IMR-90 (cell line): ENCODE results near the gene THEM4. TPM values are rescaled to one million over a fixed set of nuclear protein-coding genes. Genes with fewer than 3 reads are reported as not detected.

Experiments
- ATAC-seq: fragments of 200-7000 bp; cut with Tn5 transposase; 2 replicates; pipeline ENCODE4 v1.9.1; 2020; ENCODE audit warnings: low read depth, mild to moderate bottlenecking, moderate library complexity
- BruUV-seq: library from RNA; stranded (reverse); fragments of 400-500 nt; replicated peaks from 2 replicates; lab custom pipeline; 2021; lab: Mats Ljungman, UMichigan
- CTCF ChIA-PET: fragments of 300-600 bp; formaldehyde crosslinking; extraction: SDS; loops from one replicate; lab custom pipeline; 2021; ENCODE audit warnings: antibody characterized with exemption; lab: Yijun Ruan, JAX
- POLR2A ChIA-PET: fragments of 300-600 bp; sonication (Branson Sonifier 250); formaldehyde crosslinking; loops from one replicate; lab custom pipeline; 2022; ENCODE audit warnings: antibody characterized with exemption; ENCODE audit not compliant: unreplicated experiment; lab: Charles Lee
- DNase-seq: peaks from one replicate; pipeline ENCODE4 v3.0.0; 2013
- H2AFZ ChIP-seq: replicated peaks from 2 replicates; pipeline ENCODE3; 2013; ENCODE audit warnings: low read length, mild to moderate bottlenecking; ENCODE audit not compliant: poor library complexity
- H2AK5ac ChIP-seq: 2 replicates; pipeline ENCODE4 v1.6.1; 2013; ENCODE audit warnings: low read depth, low read length, inconsistent platforms
- H2AK9ac ChIP-seq: replicated peaks from 2 replicates; pipeline ENCODE3; 2013; ENCODE audit warnings: mild to moderate bottlenecking, low read depth, low read length, moderate library complexity; ENCODE audit not compliant: poor library complexity
- H2BK120ac ChIP-seq: 2 replicates; pipeline ENCODE4 v1.6.1; 2013; ENCODE audit warnings: low read depth, low read length, inconsistent platforms
- H2BK15ac ChIP-seq: 3 replicates; pipeline ENCODE4 v1.6.1; 2013; ENCODE audit warnings: low read depth, low read length, inconsistent platforms
- H2BK20ac ChIP-seq: 2 replicates; pipeline ENCODE4 v1.6.1; 2013; ENCODE audit warnings: low read depth, mild to moderate bottlenecking, inconsistent platforms, low read length, moderate library complexity
- H2BK5ac ChIP-seq: 2 replicates; pipeline ENCODE4 v1.6.1; 2013; ENCODE audit warnings: mild to moderate bottlenecking, low read depth, low read length, inconsistent platforms; ENCODE audit not compliant: poor library complexity, severe bottlenecking
- H3K14ac ChIP-seq: replicated peaks from 2 replicates; pipeline ENCODE4 v1.6.1; 2013; ENCODE audit warnings: low read depth, low read length, inconsistent platforms
- H3K18ac ChIP-seq: 2 replicates; pipeline ENCODE4 v1.6.1; 2013; ENCODE audit warnings: low read depth, low read length, control low read depth
- H3K23ac ChIP-seq: 2 replicates; pipeline ENCODE4 v1.6.1; 2013; ENCODE audit warnings: low read depth, low read length, inconsistent platforms
- H3K27ac ChIP-seq: 2 replicates; pipeline ENCODE4 v1.5.1; 2013; ENCODE audit warnings: mild to moderate bottlenecking, control low read depth, low read length; ENCODE audit not compliant: insufficient read depth
- H3K27me3 ChIP-seq: 2 replicates; pipeline ENCODE4 v1.6.1; 2013; ENCODE audit warnings: low read length; ENCODE audit not compliant: control insufficient read depth, insufficient read depth
- H3K36me3 ChIP-seq: 2 replicates; pipeline ENCODE4 v1.6.1; 2013; ENCODE audit warnings: low read length, mixed read lengths; ENCODE audit not compliant: control insufficient read depth, insufficient read depth
- H3K4ac ChIP-seq: 2 replicates; pipeline ENCODE4 v1.6.1; 2013; ENCODE audit warnings: low read depth, low read length, inconsistent platforms
- H3K4me1 ChIP-seq: 2 replicates; pipeline ENCODE4 v1.6.1; 2013; ENCODE audit warnings: low read length, mixed read lengths; ENCODE audit not compliant: control insufficient read depth, insufficient read depth
- H3K4me2 ChIP-seq: 2 replicates; pipeline ENCODE4 v1.6.1; 2013; ENCODE audit warnings: low read depth, mild to moderate bottlenecking, control low read depth, low read length, moderate library complexity
- H3K4me3 ChIP-seq: 2 replicates; pipeline ENCODE4 v1.5.1; 2013; ENCODE audit warnings: low read depth, mild to moderate bottlenecking, control low read depth, low read length, moderate library complexity; ENCODE audit not compliant: insufficient read depth
- H3K56ac ChIP-seq: 2 replicates; pipeline ENCODE4 v1.6.1; 2013; ENCODE audit warnings: low read length, inconsistent platforms; ENCODE audit not compliant: insufficient read depth; ENCODE audit errors: extremely low read depth
- H3K79me1 ChIP-seq, 2 experiments: 2 replicates each; pipeline ENCODE4 v1.6.1; 2013; ENCODE audit warnings: low read length in 2 of 2, inconsistent platforms in 1 of 2, low read depth in 1 of 2
- H3K9ac ChIP-seq: 2 replicates; pipeline ENCODE4 v1.6.1; 2013; ENCODE audit warnings: low read depth, low read length, control low read depth
- H3K9me1 ChIP-seq: 2 replicates; pipeline ENCODE4 v1.6.1; 2013; ENCODE audit warnings: low read length, inconsistent platforms; ENCODE audit not compliant: insufficient read depth
- H3K9me3 ChIP-seq: 2 replicates; pipeline ENCODE4 v1.6.1; 2013; ENCODE audit warnings: low read length; ENCODE audit not compliant: control insufficient read depth, insufficient read depth
- H4K20me1 ChIP-seq: 2 replicates; pipeline ENCODE4 v1.6.1; 2013; ENCODE audit warnings: low read length, inconsistent platforms; ENCODE audit not compliant: insufficient read depth
- H4K5ac ChIP-seq: 2 replicates; pipeline ENCODE4 v1.6.1; 2013; ENCODE audit warnings: mild to moderate bottlenecking, low read depth, low read length, control low read depth
- H4K8ac ChIP-seq, 2 experiments: 2 replicates each; pipeline ENCODE4 v1.6.1; 2013; ENCODE audit warnings: low read depth in 2 of 2, low read length in 2 of 2, control low read depth in 1 of 2, inconsistent platforms in 1 of 2
- H4K91ac ChIP-seq: 2 replicates; pipeline ENCODE4 v1.6.1; 2013; ENCODE audit warnings: low read depth, low read length, inconsistent platforms; ENCODE audit not compliant: insufficient read depth
- BHLHE40 ChIP-seq: fragments of 150-350 bp; IDR thresholded peaks from 2 replicates; pipeline ENCODE4 v1.6.1; 2016; ENCODE audit warnings: mild to moderate bottlenecking, low read depth, low read length
- CEBPB ChIP-seq: IDR thresholded peaks from 2 replicates; pipeline ENCODE4 v1.6.1; 2012; ENCODE audit warnings: low read depth, low read length, improper control_type of control experiment
- CHD1 ChIP-seq: IDR thresholded peaks from 2 replicates; pipeline ENCODE4 v1.6.1; 2012; ENCODE audit warnings: low read depth, low read length, improper control_type of control experiment
- FOS ChIP-seq: fragments of 150-350 bp; IDR thresholded peaks from 2 replicates; pipeline ENCODE4 v1.6.1; 2016; ENCODE audit warnings: low read depth, low read length
- MAFK ChIP-seq: IDR thresholded peaks from 2 replicates; pipeline ENCODE4 v1.6.1; 2012; ENCODE audit warnings: low read depth, low read length, improper control_type of control experiment
- MAZ ChIP-seq: IDR thresholded peaks from 2 replicates; pipeline ENCODE4 v1.6.1; 2012; ENCODE audit warnings: low read depth, mild to moderate bottlenecking, low read length, improper control_type of control experiment, moderate library complexity, borderline replicate concordance
- MXI1 ChIP-seq: IDR thresholded peaks from 2 replicates; pipeline ENCODE4 v1.6.1; 2012; ENCODE audit warnings: low read depth, mild to moderate bottlenecking, low read length, moderate library complexity, borderline replicate concordance
- NFE2L2 ChIP-seq: fragments of 150-350 bp; IDR thresholded peaks from 2 replicates; pipeline ENCODE4 v1.6.1; 2016; ENCODE audit warnings: low read depth, mild to moderate bottlenecking, low read length
- POLR2A ChIP-seq: IDR thresholded peaks from 2 replicates; pipeline ENCODE4 v1.6.1; 2012; ENCODE audit warnings: mild to moderate bottlenecking, low read depth, low read length
- RAD21 ChIP-seq: IDR thresholded peaks from 2 replicates; pipeline ENCODE4 v1.6.1; 2012; ENCODE audit warnings: low read length, improper control_type of control experiment
- RCOR1 ChIP-seq: IDR thresholded peaks from 2 replicates; pipeline ENCODE4 v1.6.1; 2012; ENCODE audit warnings: mild to moderate bottlenecking, low read length, improper control_type of control experiment; ENCODE audit not compliant: insufficient replicate concordance
- RFX5 ChIP-seq: IDR thresholded peaks from 2 replicates; pipeline ENCODE4 v1.8.0; 2012; ENCODE audit warnings: low read depth, mild to moderate bottlenecking, low read length, moderate library complexity
- SMC3 ChIP-seq: fragments of 150-350 bp; IDR thresholded peaks from 2 replicates; pipeline ENCODE4 v1.6.1; 2016; ENCODE audit warnings: low read depth, mild to moderate bottlenecking, antibody characterized with exemption, low read length, moderate library complexity
- WGBS, 2 experiments: methylation state at CpG; one replicate each; pipeline versions ENCODE4 v1.1.5 to v1.1.7; 2013; ENCODE audit warnings: missing lambda C conversion rate in 2 of 2; ENCODE audit not compliant: insufficient read length in 1 of 2; ENCODE audit errors: extremely low coverage in 2 of 2; 5-methylcytosine and 5-hydroxymethylcytosine counted together
- dilution Hi-C: fragments of 300-500 bp; cut with HindIII; formaldehyde crosslinking; loops from one replicate; pipeline ENCODE4 v1.14.3; 2018; ENCODE audit warnings: low sequenced_read_pairs; ENCODE audit not compliant: unreplicated experiment
- in situ Hi-C: fragments of 300-500 bp; cut with MboI; formaldehyde crosslinking; loops from 3 replicates; pipeline ENCODE4 v1.14.3; 2019; ENCODE audit warnings: low sequenced_read_pairs, inconsistent platforms, mixed read lengths
- intact Hi-C: fragments of 100-400 bp; cut with micrococcal nuclease; formaldehyde crosslinking; loops from 2 replicates; pipeline ENCODE4 v1.10.0; 2022
- polyA plus RNA-seq, 3 experiments: library from polyadenylated mRNA; depleted of rRNA; stranded (reverse); fragments of >200 nt; gene quantifications; 2 replicates each; pipeline ENCODE4 v1.2.3, GENCODE V29; 2012; ENCODE audit warnings: low replicate concordance in 1 of 3
- total RNA-seq: library from RNA; depleted of rRNA; stranded (reverse); fragments of >200 nt; gene quantifications from 2 replicates; pipeline ENCODE4 v1.2.3, GENCODE V29; 2012
- TF ChIP-seq, protein P1 (sequence below): fragments of 150-350 bp; IDR thresholded peaks from 2 replicates; pipeline ENCODE4 v1.6.1; 2017; ENCODE audit warnings: mild to moderate bottlenecking, antibody characterized with exemption, low read length, low read depth
- TF ChIP-seq, protein P2 (sequence below): conservative IDR thresholded peaks from 2 replicates; pipeline ENCODE4 v1.5.1; 2012; ENCODE audit warnings: mild to moderate bottlenecking, low read depth, low read length, improper control_type of control experiment
- TF ChIP-seq, protein P3 (sequence below): fragments of 150-350 bp; IDR thresholded peaks from 2 replicates; pipeline ENCODE4 v1.6.1; 2016; ENCODE audit warnings: low read depth, mild to moderate bottlenecking, low read length, moderate library complexity, borderline replicate concordance

The THEM4 gene
- total and polyA plus RNA-seq, 2 of the 4 experiments (the other 2 are of a cell fraction), result 7.3 to 15.7 TPM

DNA sequence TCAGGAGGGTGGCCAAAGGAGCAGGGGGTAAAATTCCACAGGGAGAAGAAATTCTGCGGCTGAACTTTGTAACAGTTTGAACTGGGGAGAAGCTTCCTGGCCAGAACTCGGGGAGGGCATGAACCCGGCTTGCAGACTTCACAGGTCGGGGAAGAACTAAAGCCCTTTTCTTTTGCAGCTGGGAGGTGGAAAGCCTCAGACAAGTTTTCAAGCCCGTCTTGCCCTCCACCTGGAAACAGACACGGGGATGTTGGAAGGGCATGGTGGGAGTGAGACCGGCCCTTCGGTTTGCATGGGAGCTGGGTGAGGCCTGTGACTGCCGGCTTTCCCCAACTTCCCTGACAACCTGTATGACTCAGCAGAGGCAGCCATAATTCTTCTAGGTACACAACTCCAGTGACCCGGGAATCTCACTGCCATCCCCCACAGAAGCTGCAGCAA lies 11.3 kb downstream of the THEM4 start:
- ATAC-seq (no peak), DNase-seq (no peak)
- ChIA-PET POLR2A (no interaction called here), CTCF (interaction anchor here (1.5 kb wide), 1 partner anchor 10 kb away, joined by 6 read pairs; no protein-coding TSS in a partner anchor)
- H3K4me3 ChIP-seq, result no peak overlapping the region
- peaks cover 3% of the 10 kb centered on the region for H3K9me3 ChIP-seq
- H4K5ac ChIP-seq, result no peak overlapping the region
- H3K36me3 ChIP-seq, result peaks cover 3% of the 10 kb centered on the region; the same call in 1 of the 2 replicates
- H2AK5ac ChIP-seq, result no peak overlapping the region
- H2BK120ac ChIP-seq, result no peak overlapping the region
- no CpG with 5 or more reads among the region's 10 CpGs for WGBS, 2 experiments
- H3K23ac ChIP-seq, result no peak overlapping the region
- intact Hi-C loops, result no loop called here
- H4K91ac ChIP-seq, result no peak overlapping the region
- H3K9me1 ChIP-seq, result peaks cover 2% of the 10 kb centered on the region; the same call in 1 of the 2 replicates
- H3K4me2 ChIP-seq, result no peak overlapping the region
- no peaks in the 10 kb centered on the region for H3K27me3 ChIP-seq
- H2AK9ac ChIP-seq, result no peak overlapping the region
- no TSS peak for BruUV-seq
- no peak overlapping the region for H3K4ac ChIP-seq
- no peak overlapping the region for H3K14ac ChIP-seq
- no peak overlapping the region for H4K8ac ChIP-seq
- TF ChIP-seq SMC3 (no peak), FOS (no peak), CEBPB (no peak), RCOR1 (no peak), NFE2L2 (no peak), BHLHE40 (no peak), CHD1 (no peak), RAD21 (no peak), MAFK (no peak), MAZ (no peak), POLR2A (no peak), RFX5 (no peak), MXI1 (no peak)
- TF ChIP-seq, protein P1, sequence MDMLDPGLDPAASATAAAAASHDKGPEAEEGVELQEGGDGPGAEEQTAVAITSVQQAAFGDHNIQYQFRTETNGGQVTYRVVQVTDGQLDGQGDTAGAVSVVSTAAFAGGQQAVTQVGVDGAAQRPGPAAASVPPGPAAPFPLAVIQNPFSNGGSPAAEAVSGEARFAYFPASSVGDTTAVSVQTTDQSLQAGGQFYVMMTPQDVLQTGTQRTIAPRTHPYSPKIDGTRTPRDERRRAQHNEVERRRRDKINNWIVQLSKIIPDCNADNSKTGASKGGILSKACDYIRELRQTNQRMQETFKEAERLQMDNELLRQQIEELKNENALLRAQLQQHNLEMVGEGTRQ, result no peak
- TF ChIP-seq, protein P2, sequence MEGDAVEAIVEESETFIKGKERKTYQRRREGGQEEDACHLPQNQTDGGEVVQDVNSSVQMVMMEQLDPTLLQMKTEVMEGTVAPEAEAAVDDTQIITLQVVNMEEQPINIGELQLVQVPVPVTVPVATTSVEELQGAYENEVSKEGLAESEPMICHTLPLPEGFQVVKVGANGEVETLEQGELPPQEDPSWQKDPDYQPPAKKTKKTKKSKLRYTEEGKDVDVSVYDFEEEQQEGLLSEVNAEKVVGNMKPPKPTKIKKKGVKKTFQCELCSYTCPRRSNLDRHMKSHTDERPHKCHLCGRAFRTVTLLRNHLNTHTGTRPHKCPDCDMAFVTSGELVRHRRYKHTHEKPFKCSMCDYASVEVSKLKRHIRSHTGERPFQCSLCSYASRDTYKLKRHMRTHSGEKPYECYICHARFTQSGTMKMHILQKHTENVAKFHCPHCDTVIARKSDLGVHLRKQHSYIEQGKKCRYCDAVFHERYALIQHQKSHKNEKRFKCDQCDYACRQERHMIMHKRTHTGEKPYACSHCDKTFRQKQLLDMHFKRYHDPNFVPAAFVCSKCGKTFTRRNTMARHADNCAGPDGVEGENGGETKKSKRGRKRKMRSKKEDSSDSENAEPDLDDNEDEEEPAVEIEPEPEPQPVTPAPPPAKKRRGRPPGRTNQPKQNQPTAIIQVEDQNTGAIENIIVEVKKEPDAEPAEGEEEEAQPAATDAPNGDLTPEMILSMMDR, result no peak
- TF ChIP-seq, protein P3, sequence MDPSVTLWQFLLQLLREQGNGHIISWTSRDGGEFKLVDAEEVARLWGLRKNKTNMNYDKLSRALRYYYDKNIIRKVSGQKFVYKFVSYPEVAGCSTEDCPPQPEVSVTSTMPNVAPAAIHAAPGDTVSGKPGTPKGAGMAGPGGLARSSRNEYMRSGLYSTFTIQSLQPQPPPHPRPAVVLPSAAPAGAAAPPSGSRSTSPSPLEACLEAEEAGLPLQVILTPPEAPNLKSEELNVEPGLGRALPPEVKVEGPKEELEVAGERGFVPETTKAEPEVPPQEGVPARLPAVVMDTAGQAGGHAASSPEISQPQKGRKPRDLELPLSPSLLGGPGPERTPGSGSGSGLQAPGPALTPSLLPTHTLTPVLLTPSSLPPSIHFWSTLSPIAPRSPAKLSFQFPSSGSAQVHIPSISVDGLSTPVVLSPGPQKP, result no peak
- H3K27ac ChIP-seq, result no peak overlapping the region
- dilution Hi-C loops, result loop anchor here (25.0 kb wide), 1 partner anchor 111 kb away; the partner anchor contains the start of gene TDRKH
- H3K9ac ChIP-seq, result no peak overlapping the region
- peaks cover 2% of the 10 kb centered on the region for H3K4me1 ChIP-seq
- H2BK20ac ChIP-seq, result no peak overlapping the region
- H2BK5ac ChIP-seq, result no peak overlapping the region
- no peak overlapping the region for H3K18ac ChIP-seq
- no peak overlapping the region for H2AFZ ChIP-seq
- no peaks in the 10 kb centered on the region; the same call in 1 of the 2 replicates for H4K20me1 ChIP-seq
- no peak overlapping the region for H3K56ac ChIP-seq
- H3K79me1 ChIP-seq, result peaks cover 0 to 11% of the 10 kb centered on the region in 2 experiments; a peak in 3 of 4 replicates
- H2BK15ac ChIP-seq, result no peak overlapping the region
- in situ Hi-C loops, result no loop called here
